OCI-LY1 (cell line): Measurements from ENCODE around the gene UTP14C.

ENCODE experiments used
- H2AFZ ChIP-seq: fragments of 200-600 bp; sonication (generic), shearing (Covaris generic); 2 replicates; pipeline ENCODE4 v1.6.0; 2014; ENCODE audit warnings: antibody characterized with exemption, mild to moderate bottlenecking, low read length
- H3F3A ChIP-seq: fragments of 200-600 bp; sonication (generic), shearing (Covaris generic); 2 replicates; pipeline ENCODE4 v1.6.0; 2014; ENCODE audit warnings: mild to moderate bottlenecking, antibody characterized with exemption, low read length, moderate library complexity; ENCODE audit not compliant: insufficient read depth
- H3K27ac ChIP-seq: fragments of 200-600 bp; sonication (generic); 2 replicates; pipeline ENCODE4 v1.5.1; 2014; ENCODE audit warnings: low read length, mixed run types, mild to moderate bottlenecking, low read depth; ENCODE audit not compliant: poor library complexity, severe bottlenecking
- H3K27me3 ChIP-seq: fragments of 200-600 bp; sonication (generic); 2 replicates; pipeline ENCODE4 v1.6.0; 2014; ENCODE audit warnings: antibody characterized with exemption, mild to moderate bottlenecking, low read length, moderate library complexity; ENCODE audit not compliant: insufficient read depth
- H3K36me3 ChIP-seq: fragments of 200-600 bp; sonication (generic); 2 replicates; pipeline ENCODE4 v1.6.1; 2014; ENCODE audit warnings: mild to moderate bottlenecking, antibody characterized with exemption, low read length, moderate library complexity, mixed read lengths; ENCODE audit not compliant: insufficient read depth
- H3K4me1 ChIP-seq: fragments of 200-600 bp; sonication (generic); 2 replicates; pipeline ENCODE4 v1.5.1; 2014; ENCODE audit warnings: mild to moderate bottlenecking, low read length, moderate library complexity; ENCODE audit not compliant: insufficient read depth, severe bottlenecking
- H3K4me2 ChIP-seq: fragments of 200-600 bp; sonication (generic), shearing (Covaris generic); 2 replicates; pipeline ENCODE4 v1.6.1; 2014; ENCODE audit warnings: low read length
- H3K4me3 ChIP-seq: fragments of 200-600 bp; sonication (generic); 2 replicates; pipeline ENCODE4 v1.5.1; 2014; ENCODE audit warnings: low read length, low read depth, mild to moderate bottlenecking, mixed read lengths; ENCODE audit not compliant: poor library complexity, severe bottlenecking
- H3K79me2 ChIP-seq: fragments of 200-600 bp; shearing (Covaris generic); 2 replicates; pipeline ENCODE4 v1.6.1; 2016; ENCODE audit warnings: mixed run types, low read length, mixed read lengths; ENCODE audit not compliant: insufficient read depth
- H3K9ac ChIP-seq: fragments of 200-600 bp; sonication (generic), shearing (Covaris generic); 2 replicates; pipeline ENCODE4 v1.6.1; 2014; ENCODE audit warnings: mild to moderate bottlenecking, low read length, mixed read lengths
- H3K9me2 ChIP-seq: fragments of 200-600 bp; sonication (generic), shearing (Covaris generic); 2 replicates; pipeline ENCODE4 v1.6.1; 2014; ENCODE audit warnings: low read depth, mild to moderate bottlenecking, low read length, mixed read lengths
- H3K9me3 ChIP-seq: fragments of 200-600 bp; shearing (Covaris generic); 2 replicates; pipeline ENCODE4 v1.6.1; 2014; ENCODE audit warnings: low read length, mixed read lengths
- H4K20me1 ChIP-seq: fragments of 200-600 bp; sonication (generic), shearing (Covaris generic); 2 replicates; pipeline ENCODE4 v1.6.0; 2016; ENCODE audit warnings: mild to moderate bottlenecking, low read length; ENCODE audit not compliant: insufficient read depth
- EZH2 ChIP-seq: fragments of 200-600 bp; sonication (generic), shearing (Covaris generic); IDR thresholded peaks from 2 replicates; pipeline ENCODE4 v1.8.0; 2017; ENCODE audit warnings: borderline replicate concordance, mixed run types, mild to moderate bottlenecking, antibody characterized with exemption, low read length, moderate library complexity, mixed read lengths
- TF ChIP-seq, protein P1 (sequence below): fragments of 200-600 bp; sonication (generic), shearing (Covaris generic); IDR thresholded peaks from 2 replicates; pipeline ENCODE4 v1.5.1; 2017; ENCODE audit warnings: mild to moderate bottlenecking, antibody characterized with exemption, low read length, moderate library complexity, mixed read lengths

UTP14C gene

DNA sequence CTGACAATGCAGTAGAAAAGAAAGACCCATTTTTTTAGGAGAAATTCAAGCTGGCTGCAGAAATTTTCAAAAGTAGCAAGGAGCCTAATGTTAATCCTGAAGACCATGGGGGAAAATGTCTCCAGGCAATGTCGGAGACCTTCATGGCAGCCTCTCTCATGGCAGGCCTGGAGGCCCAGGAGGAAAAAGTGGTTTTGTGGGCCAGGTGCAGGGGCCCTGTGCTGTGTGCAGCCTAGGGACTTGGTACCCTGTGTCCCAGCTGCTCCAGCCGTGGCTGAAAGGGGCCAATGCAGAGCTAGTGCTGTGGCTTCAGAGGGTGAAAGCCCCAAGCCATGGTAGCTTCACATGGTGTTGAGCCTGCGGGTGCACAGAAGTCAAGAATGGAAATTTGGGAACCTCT is 8.2 kb upstream of the UTP14C start:
- H3K36me3 ChIP-seq = peaks cover 44% of the 10 kb centered on the region
- no peaks in the 10 kb centered on the region for H3F3A ChIP-seq
- H3K4me1 ChIP-seq = peaks cover 14% of the 10 kb centered on the region
- peaks cover 24% of the 10 kb centered on the region for H3K79me2 ChIP-seq
- H3K4me2 ChIP-seq = no peak overlapping the region
- H2AFZ ChIP-seq = no peak overlapping the region
- no peak overlapping the region for H3K4me3 ChIP-seq
- no peaks in the 10 kb centered on the region for H4K20me1 ChIP-seq
- H3K9me3 ChIP-seq = no peaks in the 10 kb centered on the region
- TF ChIP-seq, protein P1, sequence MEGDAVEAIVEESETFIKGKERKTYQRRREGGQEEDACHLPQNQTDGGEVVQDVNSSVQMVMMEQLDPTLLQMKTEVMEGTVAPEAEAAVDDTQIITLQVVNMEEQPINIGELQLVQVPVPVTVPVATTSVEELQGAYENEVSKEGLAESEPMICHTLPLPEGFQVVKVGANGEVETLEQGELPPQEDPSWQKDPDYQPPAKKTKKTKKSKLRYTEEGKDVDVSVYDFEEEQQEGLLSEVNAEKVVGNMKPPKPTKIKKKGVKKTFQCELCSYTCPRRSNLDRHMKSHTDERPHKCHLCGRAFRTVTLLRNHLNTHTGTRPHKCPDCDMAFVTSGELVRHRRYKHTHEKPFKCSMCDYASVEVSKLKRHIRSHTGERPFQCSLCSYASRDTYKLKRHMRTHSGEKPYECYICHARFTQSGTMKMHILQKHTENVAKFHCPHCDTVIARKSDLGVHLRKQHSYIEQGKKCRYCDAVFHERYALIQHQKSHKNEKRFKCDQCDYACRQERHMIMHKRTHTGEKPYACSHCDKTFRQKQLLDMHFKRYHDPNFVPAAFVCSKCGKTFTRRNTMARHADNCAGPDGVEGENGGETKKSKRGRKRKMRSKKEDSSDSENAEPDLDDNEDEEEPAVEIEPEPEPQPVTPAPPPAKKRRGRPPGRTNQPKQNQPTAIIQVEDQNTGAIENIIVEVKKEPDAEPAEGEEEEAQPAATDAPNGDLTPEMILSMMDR = no peak
- no peak for TF ChIP-seq EZH2
- no peaks in the 10 kb centered on the region for H3K27me3 ChIP-seq
- no peak overlapping the region for H3K9ac ChIP-seq
- H3K27ac ChIP-seq = no peak overlapping the region
- H3K9me2 ChIP-seq = no peaks in the 10 kb centered on the region

DNA sequence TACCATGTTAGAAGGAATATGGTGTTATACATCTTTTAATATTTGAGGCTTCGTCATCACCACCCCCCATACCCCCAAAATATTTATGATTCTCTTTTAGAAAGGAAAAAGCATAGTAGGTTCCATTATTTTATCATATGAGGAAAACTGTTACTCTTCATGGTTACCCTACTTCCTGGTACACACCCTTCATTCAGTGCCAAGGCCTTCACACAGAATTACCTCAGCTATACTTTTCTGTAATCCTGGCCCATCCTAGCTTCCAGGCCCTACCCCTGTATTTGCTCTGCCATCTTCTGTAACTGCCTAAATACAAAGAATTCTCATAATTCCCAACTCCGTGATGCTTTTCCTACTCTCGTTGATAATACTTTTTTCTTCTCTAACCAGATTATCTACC is 4.3 kb upstream of the UTP14C start:
- no peak overlapping the region for H3K9ac ChIP-seq
- H3K79me2 ChIP-seq = no peaks in the 10 kb centered on the region; the same call in 1 of the 2 replicates
- H3K9me3 ChIP-seq = no peaks in the 10 kb centered on the region
- no peaks in the 10 kb centered on the region for H3F3A ChIP-seq
- no peaks in the 10 kb centered on the region for H4K20me1 ChIP-seq
- H3K27me3 ChIP-seq = no peaks in the 10 kb centered on the region
- H3K4me1 ChIP-seq = no peaks in the 10 kb centered on the region
- no peak overlapping the region for H2AFZ ChIP-seq
- peaks cover 59% of the 10 kb centered on the region for H3K36me3 ChIP-seq
- no peak overlapping the region for H3K27ac ChIP-seq
- TF ChIP-seq, protein P1 = no peak
- TF ChIP-seq EZH2 = no peak
- H3K9me2 ChIP-seq = no peaks in the 10 kb centered on the region
- no peak overlapping the region for H3K4me2 ChIP-seq
- H3K4me3 ChIP-seq = no peak overlapping the region

DNA sequence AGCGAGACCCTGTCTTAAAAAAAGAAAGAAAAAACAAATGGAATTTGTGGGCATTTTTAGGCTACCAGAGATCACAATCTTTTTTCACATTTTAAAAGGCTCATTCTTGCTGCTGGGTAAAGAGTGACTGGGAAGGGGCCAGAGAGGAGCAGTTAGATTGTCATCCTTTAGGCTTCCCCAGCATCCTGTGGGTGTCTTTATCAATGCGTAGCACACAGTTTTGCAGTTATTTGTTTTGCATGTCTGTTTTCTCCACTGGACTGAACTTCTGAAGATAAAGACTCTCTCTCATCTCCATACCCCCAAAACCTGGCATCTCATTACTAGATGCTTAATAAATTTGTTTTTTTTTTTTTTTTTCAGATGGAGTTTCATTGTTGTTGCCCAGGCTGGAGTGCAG is 2.1 kb upstream of the UTP14C start:
- H3K79me2 ChIP-seq = no peaks in the 10 kb centered on the region; the same call in 1 of the 2 replicates

More for the DNA sequence above, 2.1 kb upstream of the UTP14C start:
- no peak overlapping the region for H3K4me2 ChIP-seq
- H2AFZ ChIP-seq = no peak overlapping the region
- H3K9me2 ChIP-seq = no peaks in the 10 kb centered on the region
- no peak overlapping the region for H3K27ac ChIP-seq
- H3K36me3 ChIP-seq = peaks cover 66% of the 10 kb centered on the region
- H3K27me3 ChIP-seq = no peaks in the 10 kb centered on the region
- H3K9ac ChIP-seq = no peak overlapping the region
- no peak overlapping the region for H3K4me3 ChIP-seq
- H4K20me1 ChIP-seq = no peaks in the 10 kb centered on the region
- H3K4me1 ChIP-seq = no peaks in the 10 kb centered on the region
- no peak for TF ChIP-seq EZH2
- TF ChIP-seq, protein P1 = no peak
- H3F3A ChIP-seq = no peaks in the 10 kb centered on the region
- H3K9me3 ChIP-seq = no peaks in the 10 kb centered on the region
